ENCODE results near the gene RFESD.

DNA sequence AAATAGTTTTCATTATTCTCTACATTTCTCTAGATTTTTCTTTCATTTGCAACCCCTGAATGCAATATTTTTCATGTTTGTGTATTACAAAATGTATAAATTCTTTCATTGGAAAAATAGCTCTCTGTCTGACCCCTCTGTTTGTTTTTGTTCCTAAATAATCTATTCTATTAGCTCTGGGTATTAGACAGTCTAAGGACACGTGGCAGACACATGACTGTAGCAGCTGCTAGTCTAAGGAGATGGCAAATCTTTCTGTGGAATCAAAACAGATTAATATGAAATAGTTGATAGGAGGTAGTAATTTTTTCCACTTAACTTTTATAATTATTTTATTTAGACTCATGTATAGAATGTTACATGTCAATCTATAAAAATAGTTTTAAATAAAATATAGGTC, 57.6 kb downstream of the RFESD start:
- no peak for TF ChIP-seq POLR2A (IDR thresholded peaks at IDR 0.05)
- TF ChIP-seq CTCF (IDR thresholded peaks at IDR 0.05), result no peak
- TF ChIP-seq EP300 (IDR thresholded peaks at IDR 0.05), result no peak

Data from sigmoid colon (tissue), 4 donors.